Measurements from ENCODE around the gene CACNA1S. TPM values are rescaled to one million over a fixed set of nuclear protein-coding genes. Genes with fewer than 3 reads are reported as not detected.
A peak's percentile ranks its signal among the peaks of the same experiment; 100 is the strongest.

Gene CACNA1S
- total and polyA plus RNA-seq, 2 of the 13 experiments (the other 11 are each of a cell fraction or from before 2014, with no cell fraction given): not detected

- 0 out of 2 replicates have a peak, but pooled peaks have one; percentile 37 for TF ChIP-seq KDM2A (CRISPR knock-in tag; IDR thresholded peaks at IDR 0.05; ENCODE audit: borderline replicate concordance, low read depth)
- 0 out of 2 replicates have a peak, but pooled peaks have one; percentile 9 for TF ChIP-seq HOXD1 (CRISPR knock-in tag; IDR thresholded peaks at IDR 0.05)
- peak; percentile 89 for TF ChIP-seq ZFX (CRISPR knock-in tag; IDR thresholded peaks at IDR 0.05; ENCODE audit: low read depth)
- no peak for TF ChIP-seq ZNF749 (CRISPR knock-in tag; IDR thresholded peaks at IDR 0.05; ENCODE audit: borderline replicate concordance)
- TF ChIP-seq, protein P1, sequence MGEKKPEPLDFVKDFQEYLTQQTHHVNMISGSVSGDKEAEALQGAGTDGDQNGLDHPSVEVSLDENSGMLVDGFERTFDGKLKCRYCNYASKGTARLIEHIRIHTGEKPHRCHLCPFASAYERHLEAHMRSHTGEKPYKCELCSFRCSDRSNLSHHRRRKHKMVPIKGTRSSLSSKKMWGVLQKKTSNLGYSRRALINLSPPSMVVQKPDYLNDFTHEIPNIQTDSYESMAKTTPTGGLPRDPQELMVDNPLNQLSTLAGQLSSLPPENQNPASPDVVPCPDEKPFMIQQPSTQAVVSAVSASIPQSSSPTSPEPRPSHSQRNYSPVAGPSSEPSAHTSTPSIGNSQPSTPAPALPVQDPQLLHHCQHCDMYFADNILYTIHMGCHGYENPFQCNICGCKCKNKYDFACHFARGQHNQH (CRISPR knock-in tag; IDR thresholded peaks at IDR 0.05): no peak
- TF ChIP-seq, protein P2, sequence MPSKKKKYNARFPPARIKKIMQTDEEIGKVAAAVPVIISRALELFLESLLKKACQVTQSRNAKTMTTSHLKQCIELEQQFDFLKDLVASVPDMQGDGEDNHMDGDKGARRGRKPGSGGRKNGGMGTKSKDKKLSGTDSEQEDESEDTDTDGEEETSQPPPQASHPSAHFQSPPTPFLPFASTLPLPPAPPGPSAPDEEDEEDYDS (CRISPR knock-in tag; IDR thresholded peaks at IDR 0.05): no peak
- no peak for TF ChIP-seq ZNF44 (CRISPR knock-in tag; IDR thresholded peaks at IDR 0.05)
- TF ChIP-seq KLF13 (CRISPR knock-in tag; IDR thresholded peaks at IDR 0.05): no peak
- no peak for TF ChIP-seq FIP1L1 (IDR thresholded peaks at IDR 0.05; ENCODE audit: borderline replicate concordance, insufficient read depth, low read depth, low read length)
- TF ChIP-seq ZFY (CRISPR knock-in tag; IDR thresholded peaks at IDR 0.05): peak; percentile 85
- TF ChIP-seq ZNF225 (CRISPR knock-in tag; IDR thresholded peaks at IDR 0.05): 0 out of 2 replicates have a peak, but pooled peaks have one; percentile 25
- TF ChIP-seq NAIF1 (CRISPR knock-in tag; IDR thresholded peaks at IDR 0.05; ENCODE audit: borderline replicate concordance): peak; percentile 45; the same call in 1 of the 2 replicates
- no peak for TF ChIP-seq TRIM24 (CRISPR knock-in tag; IDR thresholded peaks at IDR 0.05)
- no peak for TF ChIP-seq HMG20A (CRISPR knock-in tag; IDR thresholded peaks at IDR 0.05; ENCODE audit: borderline replicate concordance)
- no peak for TF ChIP-seq MLXIP (CRISPR knock-in tag; IDR thresholded peaks at IDR 0.05; ENCODE audit: borderline replicate concordance)
- no peak for TF ChIP-seq ZNF556 (CRISPR knock-in tag; IDR thresholded peaks at IDR 0.05; ENCODE audit: borderline replicate concordance)
- TF ChIP-seq, protein P3, sequence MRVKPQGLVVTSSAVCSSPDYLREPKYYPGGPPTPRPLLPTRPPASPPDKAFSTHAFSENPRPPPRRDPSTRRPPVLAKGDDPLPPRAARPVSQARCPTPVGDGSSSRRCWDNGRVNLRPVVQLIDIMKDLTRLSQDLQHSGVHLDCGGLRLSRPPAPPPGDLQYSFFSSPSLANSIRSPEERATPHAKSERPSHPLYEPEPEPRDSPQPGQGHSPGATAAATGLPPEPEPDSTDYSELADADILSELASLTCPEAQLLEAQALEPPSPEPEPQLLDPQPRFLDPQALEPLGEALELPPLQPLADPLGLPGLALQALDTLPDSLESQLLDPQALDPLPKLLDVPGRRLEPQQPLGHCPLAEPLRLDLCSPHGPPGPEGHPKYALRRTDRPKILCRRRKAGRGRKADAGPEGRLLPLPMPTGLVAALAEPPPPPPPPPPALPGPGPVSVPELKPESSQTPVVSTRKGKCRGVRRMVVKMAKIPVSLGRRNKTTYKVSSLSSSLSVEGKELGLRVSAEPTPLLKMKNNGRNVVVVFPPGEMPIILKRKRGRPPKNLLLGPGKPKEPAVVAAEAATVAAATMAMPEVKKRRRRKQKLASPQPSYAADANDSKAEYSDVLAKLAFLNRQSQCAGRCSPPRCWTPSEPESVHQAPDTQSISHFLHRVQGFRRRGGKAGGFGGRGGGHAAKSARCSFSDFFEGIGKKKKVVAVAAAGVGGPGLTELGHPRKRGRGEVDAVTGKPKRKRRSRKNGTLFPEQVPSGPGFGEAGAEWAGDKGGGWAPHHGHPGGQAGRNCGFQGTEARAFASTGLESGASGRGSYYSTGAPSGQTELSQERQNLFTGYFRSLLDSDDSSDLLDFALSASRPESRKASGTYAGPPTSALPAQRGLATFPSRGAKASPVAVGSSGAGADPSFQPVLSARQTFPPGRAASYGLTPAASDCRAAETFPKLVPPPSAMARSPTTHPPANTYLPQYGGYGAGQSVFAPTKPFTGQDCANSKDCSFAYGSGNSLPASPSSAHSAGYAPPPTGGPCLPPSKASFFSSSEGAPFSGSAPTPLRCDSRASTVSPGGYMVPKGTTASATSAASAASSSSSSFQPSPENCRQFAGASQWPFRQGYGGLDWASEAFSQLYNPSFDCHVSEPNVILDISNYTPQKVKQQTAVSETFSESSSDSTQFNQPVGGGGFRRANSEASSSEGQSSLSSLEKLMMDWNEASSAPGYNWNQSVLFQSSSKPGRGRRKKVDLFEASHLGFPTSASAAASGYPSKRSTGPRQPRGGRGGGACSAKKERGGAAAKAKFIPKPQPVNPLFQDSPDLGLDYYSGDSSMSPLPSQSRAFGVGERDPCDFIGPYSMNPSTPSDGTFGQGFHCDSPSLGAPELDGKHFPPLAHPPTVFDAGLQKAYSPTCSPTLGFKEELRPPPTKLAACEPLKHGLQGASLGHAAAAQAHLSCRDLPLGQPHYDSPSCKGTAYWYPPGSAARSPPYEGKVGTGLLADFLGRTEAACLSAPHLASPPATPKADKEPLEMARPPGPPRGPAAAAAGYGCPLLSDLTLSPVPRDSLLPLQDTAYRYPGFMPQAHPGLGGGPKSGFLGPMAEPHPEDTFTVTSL (CRISPR knock-in tag; IDR thresholded peaks at IDR 0.05; ENCODE audit: borderline replicate concordance): no peak
Measured at GRCh38 chr1:201153474-201154388, 41.5 kb upstream of the CACNA1S start (continued).
